GM23248 (cell line): ENCODE data around the gene CBX8.

Experiments used
- EZH2 ChIP-seq: fragments of 200-600 bp; sonication (generic); IDR thresholded peaks from 2 replicates; pipeline ENCODE4 v1.6.1; 2018; ENCODE audit warnings: antibody characterized with exemption, mild to moderate bottlenecking; ENCODE audit not compliant: insufficient read depth, poor library complexity, severe bottlenecking
- EZH2phosphoT487 ChIP-seq: fragments of 200-600 bp; sonication (generic); IDR thresholded peaks from 2 replicates; pipeline ENCODE4 v1.6.1; 2018; ENCODE audit warnings: antibody characterized with exemption, moderate library complexity, mild to moderate bottlenecking, low read depth; ENCODE audit not compliant: insufficient read depth

- TF ChIP-seq EZH2phosphoT487, result no peak
- no peak for TF ChIP-seq EZH2
Observed at GRCh38 chr17:79784353-79785016, 12.4 kb downstream of the CBX8 start.
